Parathyroid adenoma (tissue), 2 donors: ENCODE data around the gene PFDN5.

Experiments
- H2AFZ ChIP-seq: fragments of 300-600 bp; sonication (generic); one replicate; pipeline ENCODE4 v1.7.0; 2017; ENCODE audit warnings: antibody characterized with exemption, mild to moderate bottlenecking
- H3K27ac ChIP-seq: fragments of 300-600 bp; sonication (generic); one replicate; pipeline ENCODE4 v1.7.0; 2017
- H3K27me3 ChIP-seq: fragments of 300-600 bp; sonication (generic); one replicate; pipeline ENCODE4 v1.7.0; 2017; ENCODE audit warnings: low read length; ENCODE audit not compliant: control insufficient read depth, insufficient read depth
- H3K36me3 ChIP-seq: fragments of 300-600 bp; sonication (generic); one replicate; pipeline ENCODE4 v1.7.0; 2017; ENCODE audit warnings: low read length; ENCODE audit not compliant: control insufficient read depth, insufficient read depth
- H3K4me1 ChIP-seq: fragments of 300-600 bp; sonication (generic); one replicate; pipeline ENCODE4 v1.7.0; 2017; ENCODE audit warnings: control low read depth
- H3K4me2 ChIP-seq: fragments of 300-600 bp; sonication (generic); one replicate; pipeline ENCODE4 v1.7.0; 2017; ENCODE audit warnings: low read length
- H3K4me3 ChIP-seq: fragments of 300-600 bp; sonication (generic); one replicate; pipeline ENCODE4 v1.7.0; 2017; ENCODE audit warnings: low read depth, low read length
- H3K79me2 ChIP-seq: fragments of 300-600 bp; sonication (generic); one replicate; pipeline ENCODE4 v1.7.0; 2017; ENCODE audit warnings: control low read depth
- H3K9ac ChIP-seq: fragments of 300-600 bp; sonication (generic); one replicate; pipeline ENCODE4 v1.7.0; 2017; ENCODE audit warnings: mild to moderate bottlenecking
- H3K9me3 ChIP-seq: fragments of 300-600 bp; sonication (generic); one replicate; pipeline ENCODE4 v1.7.0; 2017; ENCODE audit warnings: low read length; ENCODE audit not compliant: control insufficient read depth
- CTCF ChIP-seq: fragments of 300-600 bp; sonication (generic); IDR thresholded peaks from one replicate; pipeline ENCODE4 v1.7.0; 2017; ENCODE audit warnings: antibody characterized with exemption, mild to moderate bottlenecking
- donor health status: primary hyperparathyroidism.

Gene PFDN5

GRCh38 chr12:53343449-53343848, 48.1 kb downstream of the PFDN5 start:
- H3K9me3 ChIP-seq = no peaks in the 10 kb centered on the region
- TF ChIP-seq CTCF = no peak

GRCh38 chr12:53343969-53344368, 48.6 kb downstream of the PFDN5 start:
- H3K27me3 ChIP-seq = no peaks in the 10 kb centered on the region
- no peak overlapping the region for H3K27ac ChIP-seq
- no peak overlapping the region for H3K4me3 ChIP-seq
- peak overlapping the region; percentile 73 for H3K4me2 ChIP-seq
- no peak for TF ChIP-seq CTCF
- H3K79me2 ChIP-seq = no peaks in the 10 kb centered on the region
- H3K9me3 ChIP-seq = no peaks in the 10 kb centered on the region
- H2AFZ ChIP-seq = peak overlapping the region; percentile 99
- peaks cover 7% of the 10 kb centered on the region for H3K4me1 ChIP-seq
- no peaks in the 10 kb centered on the region for H3K36me3 ChIP-seq
- H3K9ac ChIP-seq = no peak overlapping the region

More at GRCh38 chr12:53343449-53343848, 48.1 kb downstream of the PFDN5 start:
- Histone ChIP-seq H3K27me3 (no peaks in the 10 kb centered on the region), H3K4me3 (no peak overlapping the region), H3K4me1 (peaks cover 7% of the 10 kb centered on the region), H2AFZ (no peak overlapping the region), H3K9ac (no peak overlapping the region), H3K27ac (no peak overlapping the region), H3K36me3 (no peaks in the 10 kb centered on the region), H3K4me2 (no peak overlapping the region), H3K79me2 (no peaks in the 10 kb centered on the region)

GRCh38 chr12:53344487-53344823, 49.1 kb downstream of the PFDN5 start:
- no peaks in the 10 kb centered on the region for H3K36me3 ChIP-seq
- no peak for TF ChIP-seq CTCF
- H3K27ac ChIP-seq = no peak overlapping the region
- H3K4me1 ChIP-seq = peaks cover 7% of the 10 kb centered on the region
- peak overlapping the region; percentile 41 for H3K9ac ChIP-seq
- H3K9me3 ChIP-seq = no peaks in the 10 kb centered on the region
- H3K27me3 ChIP-seq = no peaks in the 10 kb centered on the region
- peak overlapping the region; percentile 99 for H2AFZ ChIP-seq
- H3K4me3 ChIP-seq = peak overlapping the region; percentile 39
- no peaks in the 10 kb centered on the region for H3K79me2 ChIP-seq
- peak overlapping the region; percentile 73 for H3K4me2 ChIP-seq

GRCh38 chr12:53344824-53345485, 49.6 kb downstream of the PFDN5 start:
- H3K79me2 ChIP-seq = no peaks in the 10 kb centered on the region
- peak overlapping the region; percentile 70 for H3K4me3 ChIP-seq
- no peaks in the 10 kb centered on the region for H3K9me3 ChIP-seq
- no peak overlapping the region for H3K9ac ChIP-seq
- H2AFZ ChIP-seq = peak overlapping the region; percentile 99
- H3K4me1 ChIP-seq = peaks cover 7% of the 10 kb centered on the region
- no peaks in the 10 kb centered on the region for H3K36me3 ChIP-seq
- peak overlapping the region; percentile 81 for H3K4me2 ChIP-seq
- H3K27me3 ChIP-seq = no peaks in the 10 kb centered on the region
- peak overlapping the region; percentile 55 for H3K27ac ChIP-seq
- peak; percentile 88 for TF ChIP-seq CTCF
